SK-N-SH (cell line): Measurements from ENCODE around the gene COX7C. TPM values are rescaled to one million over a fixed set of nuclear protein-coding genes. Genes with fewer than 3 reads are reported as not detected.

ENCODE experiments used
- CTCF ChIA-PET: fragments of 300-600, 350-600 bp; formaldehyde crosslinking; extraction: SDS; loops from one replicate; lab custom pipeline; 2021; lab: Yijun Ruan, JAX
- POLR2A ChIA-PET: fragments of 350-600 bp; sonication (Branson Sonifier 250); formaldehyde crosslinking; extraction: SDS; loops from one replicate; lab custom pipeline; 2020; ENCODE audit warnings: antibody characterized with exemption, inconsistent platforms; lab: Yijun Ruan, JAX
- DNase-seq: peaks from one replicate; pipeline ENCODE4 v3.0.0; 2012
- H2AFZ ChIP-seq: fragments of 200-600 bp; sonication (generic); 2 replicates; pipeline ENCODE4 v1.8.1; 2016; ENCODE audit warnings: antibody characterized with exemption, mild to moderate bottlenecking, low read depth
- H3F3A ChIP-seq: fragments of 200-600 bp; sonication (generic); replicated peaks from 2 replicates; pipeline ENCODE3; 2016; ENCODE audit warnings: antibody characterized with exemption, mild to moderate bottlenecking; ENCODE audit not compliant: insufficient read depth
- H3K27ac ChIP-seq, 2 experiments: fragments of 200-500 bp in 1 of 2; fragments of 200-600 bp in 1 of 2; sonication (Bioruptor generic) in 1 of 2; sonication (generic), shearing (Covaris generic) in 1 of 2; 2 replicates each; pipeline versions ENCODE4 v1.5.1 to v1.6.1; 2014 to 2016; ENCODE audit warnings: low read depth in 2 of 2, inconsistent platforms in 1 of 2, low read length in 1 of 2, mild to moderate bottlenecking in 1 of 2, mixed read lengths in 1 of 2
- H3K27me3 ChIP-seq: fragments of 200-600 bp; sonication (generic), shearing (Covaris generic); 2 replicates; pipeline ENCODE4 v1.6.1; 2016; ENCODE audit warnings: mixed run types; ENCODE audit not compliant: insufficient read depth
- H3K36me3 ChIP-seq, 2 experiments: fragments of 200-500 bp in 1 of 2; fragments of 200-600 bp in 1 of 2; sonication (Bioruptor generic) in 1 of 2; sonication (generic) in 1 of 2; replicated peaks in 1 of 2; 2 replicates each; pipeline versions ENCODE3 to v1.5.1; 2014 to 2016; ENCODE audit warnings: low read length in 1 of 2, mild to moderate bottlenecking in 1 of 2; ENCODE audit not compliant: insufficient read depth in 2 of 2, control insufficient read depth in 1 of 2
- H3K4me1 ChIP-seq, 2 experiments: fragments of 200-500 bp in 1 of 2; fragments of 200-600 bp in 1 of 2; sonication (Bioruptor generic) in 1 of 2; sonication (generic), shearing (Covaris generic) in 1 of 2; 2 replicates each; pipeline versions ENCODE4 v1.5.1 to v1.6.1; 2014 to 2016; ENCODE audit warnings: low read depth in 1 of 2, low read length in 1 of 2, mixed run types in 1 of 2; ENCODE audit not compliant: insufficient read depth in 2 of 2, control insufficient read depth in 1 of 2
- H3K4me2 ChIP-seq: fragments of 200-600 bp; sonication (generic), shearing (Covaris generic); 2 replicates; pipeline ENCODE4 v1.6.1; 2017; ENCODE audit warnings: mixed run types
- H3K4me3 ChIP-seq, 2 experiments: fragments of 200-500 bp in 1 of 2; fragments of 200-600 bp in 1 of 2; sonication (Bioruptor generic) in 1 of 2; sonication (generic), shearing (Covaris generic) in 1 of 2; 2 replicates each; pipeline versions ENCODE4 v1.5.1 to v1.8.1; 2014 to 2016; ENCODE audit warnings: low read depth in 2 of 2, inconsistent platforms in 1 of 2, low read length in 1 of 2, mild to moderate bottlenecking in 1 of 2, mixed read lengths in 1 of 2, moderate library complexity in 1 of 2
- H3K79me2 ChIP-seq: fragments of 200-600 bp; sonication (generic); 2 replicates; pipeline ENCODE4 v1.8.1; 2017; ENCODE audit warnings: mild to moderate bottlenecking; ENCODE audit not compliant: insufficient read depth
- H3K9ac ChIP-seq: fragments of 200-600 bp; sonication (generic); 2 replicates; pipeline ENCODE4 v1.6.1; 2017; ENCODE audit warnings: mixed run types
- H3K9me2 ChIP-seq: fragments of 200-600 bp; sonication (generic); 2 replicates; pipeline ENCODE4 v1.6.1; 2017; ENCODE audit warnings: mixed run types
- H3K9me3 ChIP-seq: fragments of 200-600 bp; sonication (generic); 2 replicates; pipeline ENCODE4 v1.6.1; 2017; ENCODE audit warnings: mixed run types, mild to moderate bottlenecking, moderate library complexity
- H4K20me1 ChIP-seq: fragments of 200-600 bp; sonication (generic); 2 replicates; pipeline ENCODE4 v1.6.1; 2017; ENCODE audit warnings: mild to moderate bottlenecking, mixed run types; ENCODE audit not compliant: insufficient read depth
- CHD2 ChIP-seq: fragments of 150-350 bp; IDR thresholded peaks from 2 replicates; pipeline ENCODE4 v1.6.1; 2018; ENCODE audit warnings: low read length; ENCODE audit not compliant: partially characterized antibody
- ELF1 ChIP-seq: IDR thresholded peaks from 2 replicates; pipeline ENCODE4 v1.4.0; 2012
- EP300 ChIP-seq, 2 experiments: IDR thresholded peaks; 2 replicates each; pipeline versions ENCODE4 v1.4.0 to v1.6.1; 2012; ENCODE audit warnings: borderline replicate concordance in 1 of 2, low read depth in 1 of 2, low read length in 1 of 2
- FOSL2 ChIP-seq: IDR thresholded peaks from 2 replicates; pipeline ENCODE4 v1.4.0; 2012; ENCODE audit warnings: low read depth, mild to moderate bottlenecking, moderate library complexity, borderline replicate concordance
- FOXJ3 ChIP-seq: sonication (generic); formaldehyde crosslinking; IDR thresholded peaks from 2 replicates; pipeline ENCODE4 v1.5.1; 2020; ENCODE audit warnings: mild to moderate bottlenecking, missing genetic modification reagents
- FOXM1 ChIP-seq: IDR thresholded peaks from 2 replicates; pipeline ENCODE4 v1.4.0; 2012; ENCODE audit warnings: low read depth, mild to moderate bottlenecking
- GABPA ChIP-seq: IDR thresholded peaks from 2 replicates; pipeline ENCODE4 v1.4.0; 2012; ENCODE audit warnings: low read depth, mild to moderate bottlenecking
- GATA2 ChIP-seq: sonication (generic); formaldehyde crosslinking; IDR thresholded peaks from 2 replicates; pipeline ENCODE4 v1.5.0; 2020; ENCODE audit warnings: mild to moderate bottlenecking, missing genetic modification reagents
- JUND ChIP-seq: IDR thresholded peaks from 2 replicates; pipeline ENCODE4 v1.4.0; 2012
- MXI1 ChIP-seq: IDR thresholded peaks from 2 replicates; pipeline ENCODE4 v1.6.1; 2012; ENCODE audit warnings: mild to moderate bottlenecking, low read depth, low read length, improper control_type of control experiment
- NFIC ChIP-seq: IDR thresholded peaks from 2 replicates; pipeline ENCODE4 v1.4.0; 2012; ENCODE audit warnings: borderline replicate concordance
- NRF1 ChIP-seq: IDR thresholded peaks from 2 replicates; pipeline ENCODE4 v1.6.1; 2012; ENCODE audit warnings: low read depth, mild to moderate bottlenecking, low read length
- RCOR1 ChIP-seq: fragments of 150-350 bp; IDR thresholded peaks from 2 replicates; pipeline ENCODE4 v1.6.1; 2017; ENCODE audit warnings: antibody characterized with exemption, low read length
- TEAD4 ChIP-seq: IDR thresholded peaks from 2 replicates; pipeline ENCODE4 v1.4.0; 2012; ENCODE audit warnings: mild to moderate bottlenecking, borderline replicate concordance; ENCODE audit not compliant: insufficient read depth
- WGBS: methylation state at CpG from one replicate; pipeline ENCODE4 v1.1.6; 2017; ENCODE audit warnings: low lambda C conversion rate; 5-methylcytosine and 5-hydroxymethylcytosine counted together
- polyA plus RNA-seq, 3 experiments: library from polyadenylated mRNA; depleted of rRNA; stranded (reverse); fragments of >200 nt; gene quantifications; 2 replicates each; pipeline ENCODE4 v1.2.3, GENCODE V29; 2012
- TF ChIP-seq, protein P1 (sequence below): IDR thresholded peaks from 2 replicates; pipeline ENCODE4 v1.6.1; 2012; ENCODE audit warnings: mild to moderate bottlenecking, low read depth, low read length, moderate library complexity
- TF ChIP-seq, protein P2 (sequence below): IDR thresholded peaks from 2 replicates; pipeline ENCODE4 v1.4.0; 2012; ENCODE audit warnings: low read depth
- TF ChIP-seq, protein P3 (sequence below): IDR thresholded peaks from 2 replicates; pipeline ENCODE4; 2012
- TF ChIP-seq, protein P4 (sequence below): fragments of 200-600 bp; sonication (generic); IDR thresholded peaks from 2 replicates; pipeline ENCODE4 v1.6.1; 2017; ENCODE audit warnings: antibody characterized with exemption, mild to moderate bottlenecking, moderate library complexity
- TF ChIP-seq, protein P5 (sequence below): fragments of 150-350 bp; IDR thresholded peaks from 2 replicates; pipeline ENCODE4 v1.6.1; 2016; ENCODE audit warnings: mild to moderate bottlenecking, low read depth, low read length

The COX7C gene
- polyA plus RNA-seq, 1 of the 3 experiments (the other 2 are of a cell fraction), result 675 TPM

DNA sequence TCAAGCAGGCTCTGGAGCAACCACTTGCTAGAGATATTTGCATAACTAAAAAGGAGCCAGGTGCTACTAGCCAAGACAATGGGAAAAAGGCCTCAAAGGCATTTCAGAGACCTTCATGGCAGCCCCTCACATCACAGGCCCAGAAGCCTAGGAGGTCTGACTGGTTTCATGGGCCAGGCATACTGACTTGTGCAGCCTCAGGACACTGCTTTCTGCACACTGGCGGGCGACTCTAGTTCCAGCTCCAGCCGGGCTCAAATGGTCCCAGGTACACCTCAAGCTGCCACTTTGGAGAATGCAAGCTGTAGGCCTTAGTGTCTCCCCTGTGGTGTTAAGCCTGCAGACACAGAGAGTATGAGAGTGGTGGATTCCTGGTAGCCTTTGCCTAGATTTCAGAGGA, 27.1 kb downstream of the COX7C start:
- CTCF ChIA-PET, result no interaction called here
- Histone ChIP-seq H3K4me1 (no peaks in the 10 kb centered on the region), H3K79me2 (no peaks in the 10 kb centered on the region), H4K20me1 (no peaks in the 10 kb centered on the region), H3K27ac (no peak overlapping the region), H2AFZ (no peak overlapping the region), H3K9me3 (no peaks in the 10 kb centered on the region), H3F3A (no peaks in the 10 kb centered on the region), H3K36me3 (no peaks in the 10 kb centered on the region), H3K4me2 (no peak overlapping the region), H3K27me3 (no peaks in the 10 kb centered on the region), H3K4me3 (no peak overlapping the region), H3K9me2 (no peaks in the 10 kb centered on the region), H3K9ac (no peak overlapping the region)
- no peak for DNase-seq
- POLR2A ChIA-PET, result no interaction called here
- TF ChIP-seq FOSL2, result no peak
- TF ChIP-seq GATA2 (CRISPR knock-in tag), result no peak
- TF ChIP-seq GABPA, result no peak
- no peak for TF ChIP-seq NRF1
- no peak for TF ChIP-seq TEAD4
- TF ChIP-seq, protein P1, sequence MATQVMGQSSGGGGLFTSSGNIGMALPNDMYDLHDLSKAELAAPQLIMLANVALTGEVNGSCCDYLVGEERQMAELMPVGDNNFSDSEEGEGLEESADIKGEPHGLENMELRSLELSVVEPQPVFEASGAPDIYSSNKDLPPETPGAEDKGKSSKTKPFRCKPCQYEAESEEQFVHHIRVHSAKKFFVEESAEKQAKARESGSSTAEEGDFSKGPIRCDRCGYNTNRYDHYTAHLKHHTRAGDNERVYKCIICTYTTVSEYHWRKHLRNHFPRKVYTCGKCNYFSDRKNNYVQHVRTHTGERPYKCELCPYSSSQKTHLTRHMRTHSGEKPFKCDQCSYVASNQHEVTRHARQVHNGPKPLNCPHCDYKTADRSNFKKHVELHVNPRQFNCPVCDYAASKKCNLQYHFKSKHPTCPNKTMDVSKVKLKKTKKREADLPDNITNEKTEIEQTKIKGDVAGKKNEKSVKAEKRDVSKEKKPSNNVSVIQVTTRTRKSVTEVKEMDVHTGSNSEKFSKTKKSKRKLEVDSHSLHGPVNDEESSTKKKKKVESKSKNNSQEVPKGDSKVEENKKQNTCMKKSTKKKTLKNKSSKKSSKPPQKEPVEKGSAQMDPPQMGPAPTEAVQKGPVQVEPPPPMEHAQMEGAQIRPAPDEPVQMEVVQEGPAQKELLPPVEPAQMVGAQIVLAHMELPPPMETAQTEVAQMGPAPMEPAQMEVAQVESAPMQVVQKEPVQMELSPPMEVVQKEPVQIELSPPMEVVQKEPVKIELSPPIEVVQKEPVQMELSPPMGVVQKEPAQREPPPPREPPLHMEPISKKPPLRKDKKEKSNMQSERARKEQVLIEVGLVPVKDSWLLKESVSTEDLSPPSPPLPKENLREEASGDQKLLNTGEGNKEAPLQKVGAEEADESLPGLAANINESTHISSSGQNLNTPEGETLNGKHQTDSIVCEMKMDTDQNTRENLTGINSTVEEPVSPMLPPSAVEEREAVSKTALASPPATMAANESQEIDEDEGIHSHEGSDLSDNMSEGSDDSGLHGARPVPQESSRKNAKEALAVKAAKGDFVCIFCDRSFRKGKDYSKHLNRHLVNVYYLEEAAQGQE, result no peak
- no peak for TF ChIP-seq MXI1
- TF ChIP-seq, protein P2, sequence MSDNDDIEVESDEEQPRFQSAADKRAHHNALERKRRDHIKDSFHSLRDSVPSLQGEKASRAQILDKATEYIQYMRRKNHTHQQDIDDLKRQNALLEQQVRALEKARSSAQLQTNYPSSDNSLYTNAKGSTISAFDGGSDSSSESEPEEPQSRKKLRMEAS, result no peak
- TF ChIP-seq RCOR1, result no peak
- no peak for TF ChIP-seq ELF1
- TF ChIP-seq NFIC, result no peak
- TF ChIP-seq, protein P3, sequence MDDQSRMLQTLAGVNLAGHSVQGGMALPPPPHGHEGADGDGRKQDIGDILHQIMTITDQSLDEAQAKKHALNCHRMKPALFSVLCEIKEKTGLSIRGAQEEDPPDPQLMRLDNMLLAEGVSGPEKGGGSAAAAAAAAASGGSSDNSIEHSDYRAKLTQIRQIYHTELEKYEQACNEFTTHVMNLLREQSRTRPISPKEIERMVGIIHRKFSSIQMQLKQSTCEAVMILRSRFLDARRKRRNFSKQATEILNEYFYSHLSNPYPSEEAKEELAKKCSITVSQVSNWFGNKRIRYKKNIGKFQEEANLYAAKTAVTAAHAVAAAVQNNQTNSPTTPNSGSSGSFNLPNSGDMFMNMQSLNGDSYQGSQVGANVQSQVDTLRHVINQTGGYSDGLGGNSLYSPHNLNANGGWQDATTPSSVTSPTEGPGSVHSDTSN, result no peak
- TF ChIP-seq FOXM1, result no peak
- no peak for TF ChIP-seq JUND
- TF ChIP-seq FOXJ3, result no peak
- TF ChIP-seq, protein P4, sequence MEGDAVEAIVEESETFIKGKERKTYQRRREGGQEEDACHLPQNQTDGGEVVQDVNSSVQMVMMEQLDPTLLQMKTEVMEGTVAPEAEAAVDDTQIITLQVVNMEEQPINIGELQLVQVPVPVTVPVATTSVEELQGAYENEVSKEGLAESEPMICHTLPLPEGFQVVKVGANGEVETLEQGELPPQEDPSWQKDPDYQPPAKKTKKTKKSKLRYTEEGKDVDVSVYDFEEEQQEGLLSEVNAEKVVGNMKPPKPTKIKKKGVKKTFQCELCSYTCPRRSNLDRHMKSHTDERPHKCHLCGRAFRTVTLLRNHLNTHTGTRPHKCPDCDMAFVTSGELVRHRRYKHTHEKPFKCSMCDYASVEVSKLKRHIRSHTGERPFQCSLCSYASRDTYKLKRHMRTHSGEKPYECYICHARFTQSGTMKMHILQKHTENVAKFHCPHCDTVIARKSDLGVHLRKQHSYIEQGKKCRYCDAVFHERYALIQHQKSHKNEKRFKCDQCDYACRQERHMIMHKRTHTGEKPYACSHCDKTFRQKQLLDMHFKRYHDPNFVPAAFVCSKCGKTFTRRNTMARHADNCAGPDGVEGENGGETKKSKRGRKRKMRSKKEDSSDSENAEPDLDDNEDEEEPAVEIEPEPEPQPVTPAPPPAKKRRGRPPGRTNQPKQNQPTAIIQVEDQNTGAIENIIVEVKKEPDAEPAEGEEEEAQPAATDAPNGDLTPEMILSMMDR, result no peak
- TF ChIP-seq, protein P5, sequence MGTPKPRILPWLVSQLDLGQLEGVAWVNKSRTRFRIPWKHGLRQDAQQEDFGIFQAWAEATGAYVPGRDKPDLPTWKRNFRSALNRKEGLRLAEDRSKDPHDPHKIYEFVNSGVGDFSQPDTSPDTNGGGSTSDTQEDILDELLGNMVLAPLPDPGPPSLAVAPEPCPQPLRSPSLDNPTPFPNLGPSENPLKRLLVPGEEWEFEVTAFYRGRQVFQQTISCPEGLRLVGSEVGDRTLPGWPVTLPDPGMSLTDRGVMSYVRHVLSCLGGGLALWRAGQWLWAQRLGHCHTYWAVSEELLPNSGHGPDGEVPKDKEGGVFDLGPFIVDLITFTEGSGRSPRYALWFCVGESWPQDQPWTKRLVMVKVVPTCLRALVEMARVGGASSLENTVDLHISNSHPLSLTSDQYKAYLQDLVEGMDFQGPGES, result no peak
- no peak for TF ChIP-seq EP300 (IDR thresholded peaks at IDR 0.05; ENCODE audit: borderline replicate concordance in 1 of 2, low read depth in 1 of 2, low read length in 1 of 2)
- TF ChIP-seq CHD2, result no peak
- 47% methylated on average over 3 of the region's 3 CpGs for WGBS
